ENCODE measurements around the gene FOXO1. TPM values are rescaled to one million over a fixed set of nuclear protein-coding genes. Genes with fewer than 3 reads are reported as not detected.

FOXO1 gene
- total and polyA plus RNA-seq, 2 of the 13 experiments (the other 11 are each of a cell fraction or from before 2014, with no cell fraction given), result 8.1 to 13.1 TPM

DNA sequence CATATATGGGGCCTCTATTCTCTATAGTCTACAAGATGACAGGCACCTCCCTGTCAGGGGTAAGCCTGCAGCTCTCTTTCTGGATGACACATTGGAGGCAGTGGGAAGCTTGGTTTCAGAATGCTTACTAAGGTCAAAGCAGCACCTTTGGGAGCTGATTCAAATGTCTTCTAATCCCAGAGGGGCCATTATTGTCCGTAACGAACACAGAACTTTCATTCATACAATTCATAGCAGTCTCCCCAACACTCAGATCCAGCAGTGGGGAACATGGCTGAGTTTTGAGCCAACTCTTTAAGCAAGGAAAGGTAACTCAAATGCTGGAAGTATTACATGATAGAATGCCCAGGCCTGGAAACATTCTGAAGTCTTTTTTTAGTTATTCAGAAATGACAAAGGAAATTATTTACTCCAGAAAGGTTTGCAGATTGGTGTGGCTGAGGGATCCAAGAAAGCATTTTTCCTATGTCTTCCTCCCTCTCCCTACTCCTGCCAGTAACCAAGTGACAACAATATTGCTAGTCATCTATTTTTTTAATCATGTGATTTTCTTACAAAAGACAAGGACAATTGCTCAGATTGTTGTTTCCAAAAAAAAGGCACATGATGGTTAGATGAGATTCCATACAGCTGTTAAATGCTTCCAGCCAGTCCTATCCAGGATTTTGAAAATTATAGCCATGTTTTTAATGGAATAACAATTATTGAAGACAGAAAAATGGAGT, 118.7 kb downstream of the FOXO1 start:
- ATAC-seq, result peak; percentile 31; the same call in 1 of the 3 replicates
- whole genome bisulfite sequencing (ENCODE audit: low lambda C conversion rate), result 87% methylated on average over 2 of the region's 2 CpGs
- TF ChIP-seq, protein P1, sequence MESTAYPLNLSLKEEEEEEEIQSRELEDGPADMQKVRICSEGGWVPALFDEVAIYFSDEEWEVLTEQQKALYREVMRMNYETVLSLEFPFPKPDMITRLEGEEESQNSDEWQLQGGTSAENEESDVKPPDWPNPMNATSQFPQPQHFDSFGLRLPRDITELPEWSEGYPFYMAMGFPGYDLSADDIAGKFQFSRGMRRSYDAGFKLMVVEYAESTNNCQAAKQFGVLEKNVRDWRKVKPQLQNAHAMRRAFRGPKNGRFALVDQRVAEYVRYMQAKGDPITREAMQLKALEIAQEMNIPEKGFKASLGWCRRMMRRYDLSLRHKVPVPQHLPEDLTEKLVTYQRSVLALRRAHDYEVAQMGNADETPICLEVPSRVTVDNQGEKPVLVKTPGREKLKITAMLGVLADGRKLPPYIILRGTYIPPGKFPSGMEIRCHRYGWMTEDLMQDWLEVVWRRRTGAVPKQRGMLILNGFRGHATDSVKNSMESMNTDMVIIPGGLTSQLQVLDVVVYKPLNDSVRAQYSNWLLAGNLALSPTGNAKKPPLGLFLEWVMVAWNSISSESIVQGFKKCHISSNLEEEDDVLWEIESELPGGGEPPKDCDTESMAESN (CRISPR knock-in tag; conservative IDR thresholded peaks at IDR 0.05), result no peak
- TF ChIP-seq MEIS2 (CRISPR knock-in tag; IDR thresholded peaks at IDR 0.05) (no peak), BRD4 (CRISPR knock-in tag; IDR thresholded peaks at IDR 0.05) (no peak), ZNF253 (CRISPR knock-in tag; IDR thresholded peaks at IDR 0.05; ENCODE audit: borderline replicate concordance) (no peak), ZNF709 (CRISPR knock-in tag; IDR thresholded peaks at IDR 0.05) (no peak), GTF2F1 (IDR thresholded peaks at IDR 0.05; ENCODE audit: low read length) (no peak), ZMYM4 (CRISPR knock-in tag; IDR thresholded peaks at IDR 0.05) (no peak), NPAS2 (CRISPR knock-in tag; IDR thresholded peaks at IDR 0.05; ENCODE audit: borderline replicate concordance) (no peak), CBX2 (IDR thresholded peaks at IDR 0.05; ENCODE audit: low read depth, low read length) (no peak), CBX2 (CRISPR knock-in tag; IDR thresholded peaks at IDR 0.05; ENCODE audit: low read depth) (no peak), CREB1 (IDR thresholded peaks at IDR 0.05) (no peak), CREB1 (CRISPR knock-in tag; IDR thresholded peaks at IDR 0.05) (no peak)
- TF ChIP-seq, protein P2, sequence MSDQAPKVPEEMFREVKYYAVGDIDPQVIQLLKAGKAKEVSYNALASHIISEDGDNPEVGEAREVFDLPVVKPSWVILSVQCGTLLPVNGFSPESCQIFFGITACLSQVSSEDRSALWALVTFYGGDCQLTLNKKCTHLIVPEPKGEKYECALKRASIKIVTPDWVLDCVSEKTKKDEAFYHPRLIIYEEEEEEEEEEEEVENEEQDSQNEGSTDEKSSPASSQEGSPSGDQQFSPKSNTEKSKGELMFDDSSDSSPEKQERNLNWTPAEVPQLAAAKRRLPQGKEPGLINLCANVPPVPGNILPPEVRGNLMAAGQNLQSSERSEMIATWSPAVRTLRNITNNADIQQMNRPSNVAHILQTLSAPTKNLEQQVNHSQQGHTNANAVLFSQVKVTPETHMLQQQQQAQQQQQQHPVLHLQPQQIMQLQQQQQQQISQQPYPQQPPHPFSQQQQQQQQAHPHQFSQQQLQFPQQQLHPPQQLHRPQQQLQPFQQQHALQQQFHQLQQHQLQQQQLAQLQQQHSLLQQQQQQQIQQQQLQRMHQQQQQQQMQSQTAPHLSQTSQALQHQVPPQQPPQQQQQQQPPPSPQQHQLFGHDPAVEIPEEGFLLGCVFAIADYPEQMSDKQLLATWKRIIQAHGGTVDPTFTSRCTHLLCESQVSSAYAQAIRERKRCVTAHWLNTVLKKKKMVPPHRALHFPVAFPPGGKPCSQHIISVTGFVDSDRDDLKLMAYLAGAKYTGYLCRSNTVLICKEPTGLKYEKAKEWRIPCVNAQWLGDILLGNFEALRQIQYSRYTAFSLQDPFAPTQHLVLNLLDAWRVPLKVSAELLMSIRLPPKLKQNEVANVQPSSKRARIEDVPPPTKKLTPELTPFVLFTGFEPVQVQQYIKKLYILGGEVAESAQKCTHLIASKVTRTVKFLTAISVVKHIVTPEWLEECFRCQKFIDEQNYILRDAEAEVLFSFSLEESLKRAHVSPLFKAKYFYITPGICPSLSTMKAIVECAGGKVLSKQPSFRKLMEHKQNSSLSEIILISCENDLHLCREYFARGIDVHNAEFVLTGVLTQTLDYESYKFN (CRISPR knock-in tag; conservative IDR thresholded peaks at IDR 0.05), result no peak
- TF ChIP-seq, protein P3, sequence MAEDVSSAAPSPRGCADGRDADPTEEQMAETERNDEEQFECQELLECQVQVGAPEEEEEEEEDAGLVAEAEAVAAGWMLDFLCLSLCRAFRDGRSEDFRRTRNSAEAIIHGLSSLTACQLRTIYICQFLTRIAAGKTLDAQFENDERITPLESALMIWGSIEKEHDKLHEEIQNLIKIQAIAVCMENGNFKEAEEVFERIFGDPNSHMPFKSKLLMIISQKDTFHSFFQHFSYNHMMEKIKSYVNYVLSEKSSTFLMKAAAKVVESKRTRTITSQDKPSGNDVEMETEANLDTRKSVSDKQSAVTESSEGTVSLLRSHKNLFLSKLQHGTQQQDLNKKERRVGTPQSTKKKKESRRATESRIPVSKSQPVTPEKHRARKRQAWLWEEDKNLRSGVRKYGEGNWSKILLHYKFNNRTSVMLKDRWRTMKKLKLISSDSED (CRISPR knock-in tag; IDR thresholded peaks at IDR 0.05), result no peak
- TF ChIP-seq, protein P4, sequence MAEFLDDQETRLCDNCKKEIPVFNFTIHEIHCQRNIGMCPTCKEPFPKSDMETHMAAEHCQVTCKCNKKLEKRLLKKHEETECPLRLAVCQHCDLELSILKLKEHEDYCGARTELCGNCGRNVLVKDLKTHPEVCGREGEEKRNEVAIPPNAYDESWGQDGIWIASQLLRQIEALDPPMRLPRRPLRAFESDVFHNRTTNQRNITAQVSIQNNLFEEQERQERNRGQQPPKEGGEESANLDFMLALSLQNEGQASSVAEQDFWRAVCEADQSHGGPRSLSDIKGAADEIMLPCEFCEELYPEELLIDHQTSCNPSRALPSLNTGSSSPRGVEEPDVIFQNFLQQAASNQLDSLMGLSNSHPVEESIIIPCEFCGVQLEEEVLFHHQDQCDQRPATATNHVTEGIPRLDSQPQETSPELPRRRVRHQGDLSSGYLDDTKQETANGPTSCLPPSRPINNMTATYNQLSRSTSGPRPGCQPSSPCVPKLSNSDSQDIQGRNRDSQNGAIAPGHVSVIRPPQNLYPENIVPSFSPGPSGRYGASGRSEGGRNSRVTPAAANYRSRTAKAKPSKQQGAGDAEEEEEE (CRISPR knock-in tag; IDR thresholded peaks at IDR 0.05; ENCODE audit: borderline replicate concordance), result no peak

More for the DNA sequence above, 118.7 kb downstream of the FOXO1 start:
- peaks cover 70% of the 10 kb centered on the region for H3K4me1 ChIP-seq (ENCODE audit: insufficient read depth, low read length)
- H3K9ac ChIP-seq (ENCODE audit: insufficient read depth, low read depth, low read length), result no peak overlapping the region
- ChIA-PET CTCF (ENCODE audit: low intra/inter-chr PET ratio, low total read pairs) (no interaction called here), POLR2A (interaction anchor here (1.2 to 1.3 kb wide), 3 partner anchors 15 to 16 kb away, joined by 3 to 4 read pairs (median 3); no protein-coding TSS in a partner anchor)
- in situ Hi-C loops (cut with HindIII; ENCODE audit: extremely low pct_ligation_motif_present, low pct_unique_long_range_greater_than_20kb) (no loop called here), intact Hi-C loops (cut with micrococcal nuclease; ENCODE audit: unreplicated experiment) (no loop called here)
- no peak overlapping the region for H2AFZ ChIP-seq (ENCODE audit: low read length)
- no peaks in the 10 kb centered on the region for H4K20me1 ChIP-seq (ENCODE audit: insufficient read depth, low read length)
- no TSS peak for BruUV-seq (replicated peaks)
- peak overlapping the region; percentile 16 for H3K27ac ChIP-seq (ENCODE audit: extremely low read length, insufficient read depth, low read length)
- peaks cover 5% of the 10 kb centered on the region for H3K79me2 ChIP-seq (ENCODE audit: insufficient read depth, low read length)
- H3K4me3 ChIP-seq (replicated peaks in 1 of 3; ENCODE audit: insufficient read depth in 1 of 3, low read depth in 2 of 3, low read length in 3 of 3), result no peak overlapping the region
- no peak overlapping the region for H3K4me2 ChIP-seq (ENCODE audit: low read depth, low read length)
- FAIRE-seq, result no peak
- H3K9me3 ChIP-seq (ENCODE audit: low read length), result no peaks in the 10 kb centered on the region
- no peaks in the 10 kb centered on the region for H3K36me3 ChIP-seq (replicated peaks in 1 of 2; ENCODE audit: control insufficient read depth in 1 of 2, insufficient read depth in 2 of 2, low read length in 2 of 2)
- no peaks in the 10 kb centered on the region for H3K27me3 ChIP-seq (ENCODE audit: control insufficient read depth in 1 of 2, insufficient read depth in 2 of 2, low read length in 2 of 2)
- DNase-seq (ENCODE audit: low spot score), result no peak
